Naive B cell (primary cell): ENCODE data around the gene SPTLC2. TPM values are rescaled to one million over a fixed set of nuclear protein-coding genes. Genes with fewer than 3 reads are reported as not detected.

Experiments
- ATAC-seq, 2 donors: fragments of 150-1000 bp; cut with Tn5 transposase; 2 replicates each; pipeline ENCODE4 v1.10.0; 2021; ENCODE audit warnings: low read depth in 2 of 2, mild to moderate bottlenecking in 2 of 2, moderate library complexity in 2 of 2
- DNase-seq: peaks from one replicate; pipeline ENCODE4 v3.0.0; 2022
- H3K27ac Mint-ChIP-seq, 6 donors: one replicate each; pipeline ENCODE4 v1.8.0; 2020 to 2022; ENCODE audit warnings: mild to moderate bottlenecking in 6 of 6, mixed read lengths in 6 of 6, moderate library complexity in 5 of 6, inconsistent platforms in 2 of 6
- H3K27me3 Mint-ChIP-seq, 3 donors: one replicate each; pipeline ENCODE4 v1.8.0; 2021 to 2022; ENCODE audit warnings: mixed read lengths in 3 of 3, mild to moderate bottlenecking in 1 of 3
- H3K36me3 Mint-ChIP-seq, 2 donors: one replicate each; pipeline ENCODE4 v1.8.0; 2020 to 2022; ENCODE audit warnings: mixed read lengths in 2 of 2, inconsistent platforms in 1 of 2, mild to moderate bottlenecking in 1 of 2
- H3K4me1 Mint-ChIP-seq, 3 donors: one replicate each; pipeline ENCODE4 v1.8.0; 2020 to 2022; ENCODE audit warnings: mixed read lengths in 3 of 3, inconsistent platforms in 1 of 3, mild to moderate bottlenecking in 1 of 3, moderate library complexity in 1 of 3
- H3K4me3 Mint-ChIP-seq, 8 donors: one replicate each; pipeline ENCODE4 v1.8.0; 2020 to 2022; ENCODE audit warnings: mild to moderate bottlenecking in 8 of 8, mixed read lengths in 8 of 8, moderate library complexity in 8 of 8, inconsistent platforms in 2 of 8
- H3K9me3 Mint-ChIP-seq, 7 donors: one replicate each; pipeline ENCODE4 v1.8.0; 2020 to 2022; ENCODE audit warnings: mixed read lengths in 7 of 7, mild to moderate bottlenecking in 5 of 7, inconsistent platforms in 2 of 7, moderate library complexity in 1 of 7
- polyA plus RNA-seq, 6 donors: library from polyadenylated mRNA; unstranded; fragments of 300-500 nt; fragmentation: Illumina TruSeq; gene quantifications; one replicate each; pipeline ENCODE4 v1.2.3, GENCODE V29; 2021; ENCODE audit warnings: low read depth in 6 of 6

SPTLC2 gene
- polyA plus RNA-seq, 6 donors from 2014 or later = 2.1 to 37.2 (median 32.8) TPM

- no peak for DNase-seq
- H3K4me1 Mint-ChIP-seq = peaks cover 0 to 2% (median 0%) of the 10 kb centered on the region in 3 donors
- H3K4me3 Mint-ChIP-seq = no peak overlapping the region
- H3K27ac Mint-ChIP-seq = peak overlapping the region in 2 of 6 donors; percentile 69
- ATAC-seq = no peak
- peaks cover 0 to under 1% of the 10 kb centered on the region in 2 donors for H3K36me3 Mint-ChIP-seq
- H3K27me3 Mint-ChIP-seq = no peaks in the 10 kb centered on the region
- H3K9me3 Mint-ChIP-seq = no peaks in the 10 kb centered on the region
Measured at GRCh38 chr14:77474479-77475177, 141.8 kb downstream of the SPTLC2 start.

- Mint-ChIP-seq H3K4me3 (no peak overlapping the region), H3K4me1 (peaks cover 0 to 2% (median 0%) of the 10 kb centered on the region in 3 donors), H3K27ac (peak overlapping the region in 2 of 6 donors; percentile 69), H3K36me3 (peaks cover 7 to 8% of the 10 kb centered on the region in 2 donors), H3K9me3 (no peaks in the 10 kb centered on the region), H3K27me3 (no peaks in the 10 kb centered on the region)
- ATAC-seq (no peak), DNase-seq (no peak)
Measured at GRCh38 chr14:77473921-77474320, 142.5 kb downstream of the SPTLC2 start.

GRCh38 chr14:77470224-77470870 lies 146.1 kb downstream of the SPTLC2 start:
- Mint-ChIP-seq H3K4me3 (no peak overlapping the region), H3K36me3 (peaks cover 14 to 20% of the 10 kb centered on the region in 2 donors), H3K9me3 (no peaks in the 10 kb centered on the region), H3K27ac (no peak overlapping the region), H3K4me1 (no peaks in the 10 kb centered on the region), H3K27me3 (no peaks in the 10 kb centered on the region)
- ATAC-seq (no peak), DNase-seq (no peak)

GRCh38 chr14:77469539-77469938 lies 146.9 kb downstream of the SPTLC2 start:
- H3K27me3 Mint-ChIP-seq = no peaks in the 10 kb centered on the region
- no peak overlapping the region for H3K27ac Mint-ChIP-seq
- DNase-seq (no peak), ATAC-seq (no peak)
- peaks cover 20 to 22% of the 10 kb centered on the region in 2 donors for H3K36me3 Mint-ChIP-seq
- H3K9me3 Mint-ChIP-seq = no peaks in the 10 kb centered on the region
- no peaks in the 10 kb centered on the region for H3K4me1 Mint-ChIP-seq
- no peak overlapping the region for H3K4me3 Mint-ChIP-seq

GRCh38 chr14:77469067-77469505 lies 147.4 kb downstream of the SPTLC2 start:
- no peaks in the 10 kb centered on the region for H3K27me3 Mint-ChIP-seq
- DNase-seq = no peak
- no peak overlapping the region for H3K4me3 Mint-ChIP-seq
- no peaks in the 10 kb centered on the region for H3K4me1 Mint-ChIP-seq
- H3K36me3 Mint-ChIP-seq = peaks cover 20 to 22% of the 10 kb centered on the region in 2 donors
- peak overlapping the region in 1 of 6 donors; percentile 56 for H3K27ac Mint-ChIP-seq
- no peak for ATAC-seq
- H3K9me3 Mint-ChIP-seq = no peaks in the 10 kb centered on the region

- H3K27ac Mint-ChIP-seq = peak overlapping the region in 1 of 6 donors; percentile 78
- peaks cover 20 to 24% of the 10 kb centered on the region in 2 donors for H3K36me3 Mint-ChIP-seq
Measured at GRCh38 chr14:77467801-77468200, 148.6 kb downstream of the SPTLC2 start.

GRCh38 chr14:77459072-77459723 lies 157.2 kb downstream of the SPTLC2 start:
- peak; percentile 43 for DNase-seq
- H3K4me1 Mint-ChIP-seq = peaks cover 36 to 39% (median 37%) of the 10 kb centered on the region in 3 donors
- no peak for ATAC-seq

More at GRCh38 chr14:77467801-77468200, 148.6 kb downstream of the SPTLC2 start:
- ATAC-seq (no peak), DNase-seq (no peak)
- no peaks in the 10 kb centered on the region for H3K4me1 Mint-ChIP-seq
- no peaks in the 10 kb centered on the region for H3K27me3 Mint-ChIP-seq
- no peaks in the 10 kb centered on the region for H3K9me3 Mint-ChIP-seq
- H3K4me3 Mint-ChIP-seq = no peak overlapping the region

GRCh38 chr14:77458249-77458950 lies 158.0 kb downstream of the SPTLC2 start:
- ATAC-seq = peak; percentile 5 to 6

More at GRCh38 chr14:77459072-77459723, 157.2 kb downstream of the SPTLC2 start:
- Mint-ChIP-seq H3K9me3 (no peaks in the 10 kb centered on the region), H3K27ac (peak overlapping the region; percentile 32 to 100 (median 93)), H3K27me3 (no peaks in the 10 kb centered on the region), H3K36me3 (peaks cover 8 to 22% of the 10 kb centered on the region in 2 donors), H3K4me3 (peak overlapping the region; percentile 99 to 100 (median 100))

GRCh38 chr14:77457522-77458248 lies 158.8 kb downstream of the SPTLC2 start, which contains the start of the genes AHSA1 and VIPAS39:
Gene AHSA1, plus strand, starts transcription at chr14:77458093. Its CDS starts 97 bp downstream, at chr14:77458190.
Gene VIPAS39, minus strand, starts transcription at chr14:77457601. Its CDS starts 3,499 bp downstream, at chr14:77454102.
- Mint-ChIP-seq H3K9me3 (no peaks in the 10 kb centered on the region), H3K27ac (peak within 1 kb of the TSS; percentile 96 to 100 (median 100)), H3K4me1 (peaks cover 37 to 43% (median 43%) of the 10 kb centered on the region in 3 donors), H3K27me3 (no peaks in the 10 kb centered on the region), H3K4me3 (peak within 1 kb of the TSS; percentile 99 to 100 (median 100)), H3K36me3 (peaks cover 13 to 27% of the 10 kb centered on the region in 2 donors)
- ATAC-seq (peak; percentile 93), DNase-seq (peak; percentile 95)

More at GRCh38 chr14:77458249-77458950, 158.0 kb downstream of the SPTLC2 start:
- Mint-ChIP-seq H3K4me1 (peaks cover 37 to 39% (median 39%) of the 10 kb centered on the region in 3 donors), H3K36me3 (peaks cover 8 to 24% of the 10 kb centered on the region in 2 donors), H3K4me3 (peak overlapping the region; percentile 99 to 100 (median 100)), H3K9me3 (no peaks in the 10 kb centered on the region), H3K27ac (peak overlapping the region; percentile 88 to 100 (median 99)), H3K27me3 (no peaks in the 10 kb centered on the region)
- DNase-seq = peak; percentile 28

- H3K4me3 Mint-ChIP-seq = peak overlapping the region; percentile 99 to 100 (median 100)
- no peak for DNase-seq
- no peaks in the 10 kb centered on the region for H3K9me3 Mint-ChIP-seq
- H3K36me3 Mint-ChIP-seq = peaks cover 14 to 23% of the 10 kb centered on the region in 2 donors
- peak overlapping the region; percentile 96 to 100 (median 100) for H3K27ac Mint-ChIP-seq
- H3K27me3 Mint-ChIP-seq = no peaks in the 10 kb centered on the region
- ATAC-seq = peak; percentile 2
- peaks cover 37 to 43% (median 43%) of the 10 kb centered on the region in 3 donors for H3K4me1 Mint-ChIP-seq
Measured at GRCh38 chr14:77457115-77457521, 159.3 kb downstream of the SPTLC2 start.
